Stimulated activated CD4-positive, alpha-beta T cell treated with anti-CD3 and anti-CD28 coated beads, Interleukin-2, amount 100 ng/mL, for 48 hours (primary cell): Measurements from ENCODE around the gene CADM1.

Experiments
- DNase-seq, 2 donors: peaks; one replicate each; pipeline ENCODE4 v3.0.0-alpha.2; 2020

CADM1 gene

GRCh38 chr11:115311949-115312348 lies 192.3 kb downstream of the CADM1 start:
- no peak for DNase-seq

GRCh38 chr11:115306689-115307088 lies 197.5 kb downstream of the CADM1 start:
- DNase-seq, result no peak

- DNase-seq, result no peak
Measured at GRCh38 chr11:115304774-115305472, 199.3 kb downstream of the CADM1 start.

GRCh38 chr11:115303929-115304531 lies 200.2 kb downstream of the CADM1 start:
- DNase-seq, result no peak

- no peak for DNase-seq
Measured at GRCh38 chr11:115302946-115303703, 201.1 kb downstream of the CADM1 start.

- DNase-seq, result no peak
Measured at GRCh38 chr11:115300660-115301428, 203.4 kb downstream of the CADM1 start.

- no peak for DNase-seq
Measured at GRCh38 chr11:115298300-115299012, 205.8 kb downstream of the CADM1 start.

- DNase-seq, result no peak
Measured at GRCh38 chr11:115297330-115297729, 206.9 kb downstream of the CADM1 start.

- no peak for DNase-seq
Measured at GRCh38 chr11:115291325-115291724, 212.9 kb downstream of the CADM1 start.

GRCh38 chr11:115290893-115291292 lies 213.3 kb downstream of the CADM1 start:
- DNase-seq, result no peak

- DNase-seq, result no peak
Measured at GRCh38 chr11:115290479-115290878, 213.7 kb downstream of the CADM1 start.

GRCh38 chr11:115287266-115287665 lies 216.9 kb downstream of the CADM1 start:
- DNase-seq, result no peak

- no peak for DNase-seq
Measured at GRCh38 chr11:115286614-115287013, 217.6 kb downstream of the CADM1 start.

- DNase-seq, result no peak
Measured at GRCh38 chr11:115284773-115285172, 219.4 kb downstream of the CADM1 start.

GRCh38 chr11:115282923-115283322 lies 221.3 kb downstream of the CADM1 start:
- DNase-seq, result no peak

GRCh38 chr11:115280775-115281174 lies 223.4 kb downstream of the CADM1 start:
- no peak for DNase-seq

- no peak for DNase-seq
Measured at GRCh38 chr11:115279813-115280761, 224.1 kb downstream of the CADM1 start.

- DNase-seq, result no peak
Measured at GRCh38 chr11:115276799-115277198, 227.4 kb downstream of the CADM1 start.

GRCh38 chr11:115276191-115276590 lies 228.0 kb downstream of the CADM1 start:
- DNase-seq, result no peak

- DNase-seq, result no peak
Measured at GRCh38 chr11:115275045-115275444, 229.2 kb downstream of the CADM1 start.

- no peak for DNase-seq
Measured at GRCh38 chr11:115272925-115273324, 231.3 kb downstream of the CADM1 start.
